ENCODE data around the gene DMC1.
A peak's percentile ranks its signal among the peaks of the same experiment; 100 is the strongest.

DNA sequence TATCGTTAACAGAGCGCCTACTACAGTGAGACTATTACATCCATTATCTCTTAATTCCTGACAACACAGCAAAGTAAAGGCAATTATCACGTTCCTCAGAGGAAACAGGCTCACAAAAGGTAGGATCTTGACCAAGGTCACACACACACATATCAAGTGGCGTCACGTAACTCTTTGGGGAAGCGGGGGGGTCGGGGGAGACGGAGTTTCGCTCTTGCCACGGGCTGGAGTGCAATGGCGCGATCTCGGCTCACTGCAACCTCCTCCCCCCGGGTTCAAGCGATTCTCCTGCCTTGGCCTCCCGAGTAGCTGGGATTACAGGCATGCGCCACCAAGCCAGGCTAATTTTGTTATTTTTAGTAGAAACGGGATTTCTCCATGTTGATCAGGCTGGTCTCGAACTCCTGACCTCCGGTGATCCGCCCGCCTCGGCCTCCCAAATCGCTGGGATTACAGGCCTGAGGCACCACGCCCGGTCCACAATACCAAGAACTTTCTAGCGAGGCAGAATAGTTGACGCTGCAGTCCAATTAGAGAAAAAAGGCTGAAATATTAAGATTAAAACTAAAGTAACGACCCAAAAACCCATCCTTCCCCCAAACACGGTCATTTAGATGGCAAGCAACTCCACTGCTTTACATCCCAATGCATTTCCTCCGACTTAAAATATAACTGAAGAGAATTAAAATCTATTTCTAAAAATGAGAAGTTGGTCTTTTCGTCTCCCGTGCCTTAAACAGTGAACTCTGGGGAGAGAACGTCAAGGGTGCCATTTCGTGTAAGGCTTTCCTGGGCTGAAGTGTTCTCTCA, 65.0 kb downstream of the DMC1 start:
- TF ChIP-seq POLR2A (IDR thresholded peaks at IDR 0.05; ENCODE audit: low read length) (peak; percentile 35), GATA1 (IDR thresholded peaks at IDR 0.05; ENCODE audit: low read depth, low read length) (no peak)

All from erythroblast (primary cell).